Keratinocyte (primary cell): Measurements from ENCODE around the gene RNF4. TPM values are rescaled to one million over a fixed set of nuclear protein-coding genes. Genes with fewer than 3 reads are reported as not detected.

Experiments used
- DNase-seq: peaks from one replicate; pipeline ENCODE4 v3.0.0-alpha.2; 2011; ENCODE audit warnings: low read depth, missing footprints, low spot score
- FAIRE-seq: peaks from 2 replicates; lab custom pipeline; 2011; peaks lifted over from hg19 to GRCh38; lab: Jason Lieb, UNC
- H2AFZ ChIP-seq: 2 replicates; pipeline ENCODE4 v1.6.0; 2012; ENCODE audit warnings: low read length, control low read depth, inconsistent platforms; ENCODE audit not compliant: control insufficient read depth
- H3K27ac ChIP-seq: 2 replicates; pipeline ENCODE4 v1.5.1; 2011; ENCODE audit warnings: low read length; ENCODE audit not compliant: control insufficient read depth, insufficient read depth
- H3K27me3 ChIP-seq: 3 replicates; pipeline ENCODE4 v1.6.0; 2011; ENCODE audit warnings: low read length; ENCODE audit not compliant: control insufficient read depth, insufficient read depth; ENCODE audit errors: extremely low read depth
- H3K36me3 ChIP-seq, 2 experiments: 2 replicates in 1 of 2; 3 replicates in 1 of 2; pipeline ENCODE4 v1.5.1; 2011; ENCODE audit warnings: low read length in 2 of 2, mild to moderate bottlenecking in 1 of 2; ENCODE audit not compliant: control insufficient read depth in 2 of 2, insufficient read depth in 2 of 2; ENCODE audit errors: extremely low read depth in 1 of 2
- H3K4me1 ChIP-seq: 3 replicates; pipeline ENCODE4 v1.5.1; 2011; ENCODE audit warnings: low read length; ENCODE audit not compliant: control insufficient read depth, insufficient read depth; ENCODE audit errors: extremely low read depth
- H3K4me2 ChIP-seq: 3 replicates; pipeline ENCODE4 v1.6.0; 2011; ENCODE audit warnings: low read depth, low read length; ENCODE audit not compliant: control insufficient read depth, insufficient read depth; ENCODE audit errors: extremely low read depth
- H3K4me3 ChIP-seq, 3 experiments: fragments of 200-600 bp in 1 of 3; sonication (generic) in 1 of 3; 2 replicates in 2 of 3; 3 replicates in 1 of 3; pipeline ENCODE4 v1.5.1; 2011 to 2016; ENCODE audit warnings: low read length in 3 of 3, mild to moderate bottlenecking in 3 of 3, control low read depth in 2 of 3, inconsistent platforms in 1 of 3, low read depth in 1 of 3, mixed read lengths in 1 of 3, mixed run types in 1 of 3, moderate library complexity in 1 of 3; ENCODE audit not compliant: control insufficient read depth in 2 of 3, insufficient read depth in 2 of 3; ENCODE audit errors: extremely low read depth in 1 of 3
- H3K79me2 ChIP-seq: 2 replicates; pipeline ENCODE4 v1.6.0; 2012; ENCODE audit warnings: low read length; ENCODE audit not compliant: control insufficient read depth, insufficient read depth
- H3K9ac ChIP-seq: 3 replicates; pipeline ENCODE4 v1.6.0; 2011; ENCODE audit warnings: low read length; ENCODE audit not compliant: control insufficient read depth, insufficient read depth; ENCODE audit errors: extremely low read depth
- H3K9me1 ChIP-seq: 3 replicates; pipeline ENCODE4 v1.6.0; 2011; ENCODE audit warnings: low read length; ENCODE audit not compliant: control insufficient read depth, insufficient read depth; ENCODE audit errors: extremely low read depth
- H3K9me3 ChIP-seq: 2 replicates; pipeline ENCODE4 v1.5.1; 2012; ENCODE audit warnings: low read depth, low read length; ENCODE audit not compliant: control insufficient read depth
- H4K20me1 ChIP-seq: 3 replicates; pipeline ENCODE4 v1.6.0; 2011; ENCODE audit warnings: low read length; ENCODE audit not compliant: control insufficient read depth, insufficient read depth; ENCODE audit errors: extremely low read depth
- EZH2 ChIP-seq: IDR thresholded peaks from one replicate; pipeline ENCODE4 v1.6.1; 2012; ENCODE audit warnings: inconsistent platforms, mild to moderate bottlenecking, low read length, moderate library complexity
- dilution Hi-C: fragments of 300-500 bp; cut with MboI; formaldehyde crosslinking; loops from one replicate; pipeline ENCODE4 v1.7.0; 2020; ENCODE audit warnings: low sequenced_read_pairs; ENCODE audit not compliant: extremely low pct_ligation_motif_present
- polyA plus RNA-seq, 5 experiments: library from polyadenylated mRNA; depleted of rRNA in 3 of 5; stranded (reverse) in 3 of 5; stranded (forward) in 1 of 5; unstranded in 1 of 5; fragments of >200 nt; gene quantifications; 1 replicate in 1 of 5; 2 replicates in 3 of 5; 3 replicates in 1 of 5; pipeline versions ENCODE4 v1.2.1 to v1.2.3, GENCODE V29; 2011 to 2012; ENCODE audit warnings: missing spikeins in 2 of 5, low read depth in 1 of 5, low replicate concordance in 1 of 5
- TF ChIP-seq, protein P1 (sequence below), 3 experiments: IDR thresholded peaks in 1 of 3; conservative IDR thresholded peaks in 1 of 3; optimal IDR thresholded peaks in 1 of 3; 2 replicates in 2 of 3; 3 replicates in 1 of 3; pipeline versions ENCODE3 to v1.5.1; 2011; ENCODE audit warnings: low read length in 3 of 3, mild to moderate bottlenecking in 3 of 3, moderate library complexity in 2 of 3, control low read depth in 1 of 3, inconsistent platforms in 1 of 3; ENCODE audit not compliant: insufficient read depth in 2 of 3; ENCODE audit errors: extremely low read depth in 1 of 3

RNF4 gene
- polyA plus RNA-seq, 1 donor (not counting 4 experiments of a cell fraction or from before 2014, with no cell fraction given) = 63.6 TPM

DNA sequence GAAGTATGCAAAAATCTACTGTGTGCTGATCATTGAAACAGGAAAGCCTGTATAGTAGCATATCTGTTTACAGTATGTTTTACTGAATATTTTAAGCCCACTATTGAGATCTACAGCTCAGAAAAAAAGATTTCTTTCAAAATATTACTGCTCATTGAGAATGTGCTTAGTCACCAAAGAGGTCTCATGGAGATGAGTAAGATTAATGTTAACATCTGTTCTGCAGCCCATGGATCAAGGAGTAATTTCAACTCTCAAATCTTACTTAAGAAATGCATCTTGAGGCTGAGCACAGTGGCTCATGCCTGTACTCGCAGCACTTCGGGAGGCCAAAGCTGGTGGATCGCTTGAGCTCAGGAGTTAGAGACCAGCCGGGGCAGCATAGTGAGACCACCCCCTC lies 3.3 kb downstream of the RNF4 start:
- Histone ChIP-seq H3K36me3 (peaks cover 0 to 15% of the 10 kb centered on the region in 2 experiments), H4K20me1 (peaks cover 26% of the 10 kb centered on the region), H3K4me2 (no peak overlapping the region)

GRCh38 chr4:2478229-2478628 lies 9.3 kb downstream of the RNF4 start:
- dilution Hi-C loops = no loop called here

More for the DNA sequence above, 3.3 kb downstream of the RNF4 start:
- dilution Hi-C loops = no loop called here
- no peaks in the 10 kb centered on the region for H3K27me3 ChIP-seq
- FAIRE-seq (no peak), DNase-seq (no peak)
- H3K9ac ChIP-seq = no peak overlapping the region
- H3K9me3 ChIP-seq = no peaks in the 10 kb centered on the region
- H3K79me2 ChIP-seq = peaks cover 93% of the 10 kb centered on the region
- no peak overlapping the region for H2AFZ ChIP-seq
- H3K27ac ChIP-seq = peak overlapping the region; percentile 31
- no peaks in the 10 kb centered on the region for H3K9me1 ChIP-seq
- H3K4me1 ChIP-seq = peaks cover 24% of the 10 kb centered on the region
- no peak overlapping the region for H3K4me3 ChIP-seq
- no peak for TF ChIP-seq EZH2
- TF ChIP-seq, protein P1, sequence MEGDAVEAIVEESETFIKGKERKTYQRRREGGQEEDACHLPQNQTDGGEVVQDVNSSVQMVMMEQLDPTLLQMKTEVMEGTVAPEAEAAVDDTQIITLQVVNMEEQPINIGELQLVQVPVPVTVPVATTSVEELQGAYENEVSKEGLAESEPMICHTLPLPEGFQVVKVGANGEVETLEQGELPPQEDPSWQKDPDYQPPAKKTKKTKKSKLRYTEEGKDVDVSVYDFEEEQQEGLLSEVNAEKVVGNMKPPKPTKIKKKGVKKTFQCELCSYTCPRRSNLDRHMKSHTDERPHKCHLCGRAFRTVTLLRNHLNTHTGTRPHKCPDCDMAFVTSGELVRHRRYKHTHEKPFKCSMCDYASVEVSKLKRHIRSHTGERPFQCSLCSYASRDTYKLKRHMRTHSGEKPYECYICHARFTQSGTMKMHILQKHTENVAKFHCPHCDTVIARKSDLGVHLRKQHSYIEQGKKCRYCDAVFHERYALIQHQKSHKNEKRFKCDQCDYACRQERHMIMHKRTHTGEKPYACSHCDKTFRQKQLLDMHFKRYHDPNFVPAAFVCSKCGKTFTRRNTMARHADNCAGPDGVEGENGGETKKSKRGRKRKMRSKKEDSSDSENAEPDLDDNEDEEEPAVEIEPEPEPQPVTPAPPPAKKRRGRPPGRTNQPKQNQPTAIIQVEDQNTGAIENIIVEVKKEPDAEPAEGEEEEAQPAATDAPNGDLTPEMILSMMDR (optimal IDR thresholded peaks at IDR 0.05 in 1 of 3, IDR thresholded peaks at IDR 0.05 in 1 of 3, conservative IDR thresholded peaks at IDR 0.05 in 1 of 3; ENCODE audit: extremely low read depth in 1 of 3, insufficient read depth in 2 of 3, low read length in 3 of 3) = no peak

More at GRCh38 chr4:2478229-2478628, 9.3 kb downstream of the RNF4 start:
- no peak overlapping the region for H2AFZ ChIP-seq
- peaks cover 2 to 4% of the 10 kb centered on the region in 2 experiments for H3K36me3 ChIP-seq
- FAIRE-seq (no peak), DNase-seq (no peak)
- H3K9me1 ChIP-seq = no peaks in the 10 kb centered on the region
- peaks cover 38% of the 10 kb centered on the region for H4K20me1 ChIP-seq
- no peaks in the 10 kb centered on the region for H3K4me1 ChIP-seq
- no peak overlapping the region for H3K27ac ChIP-seq
- TF ChIP-seq EZH2 = no peak
- TF ChIP-seq, protein P1 (optimal IDR thresholded peaks at IDR 0.05 in 1 of 3, IDR thresholded peaks at IDR 0.05 in 1 of 3, conservative IDR thresholded peaks at IDR 0.05 in 1 of 3; ENCODE audit: extremely low read depth in 1 of 3, insufficient read depth in 2 of 3, low read length in 3 of 3) = no peak
- H3K9me3 ChIP-seq = no peaks in the 10 kb centered on the region
- no peak overlapping the region for H3K4me3 ChIP-seq
- H3K4me2 ChIP-seq = no peak overlapping the region
- no peak overlapping the region for H3K9ac ChIP-seq
- no peaks in the 10 kb centered on the region for H3K27me3 ChIP-seq
- H3K79me2 ChIP-seq = peaks cover 100% of the 10 kb centered on the region
